Mesenchymal stem cell (in vitro differentiated cells and primary cell): Measurements from ENCODE around the gene TENT5A.

Source experiments
- DNase-seq: peaks from one replicate; pipeline ENCODE4 v3.0.0-alpha.2; 2013
- H2AFZ ChIP-seq: one replicate; pipeline ENCODE4 v1.6.1; 2013; ENCODE audit warnings: low read depth, mild to moderate bottlenecking, control low read depth, inconsistent platforms, low read length, moderate library complexity
- H2AK5ac ChIP-seq: 2 replicates; pipeline ENCODE4 v1.6.1; 2013; ENCODE audit warnings: low read length, moderate library complexity, mild to moderate bottlenecking, inconsistent platforms; ENCODE audit not compliant: severe bottlenecking
- H2BK120ac ChIP-seq: one replicate; pipeline ENCODE4 v1.6.1; 2013; ENCODE audit warnings: low read depth, mild to moderate bottlenecking, inconsistent platforms, low read length, moderate library complexity
- H2BK12ac ChIP-seq, 2 experiments: one replicate each; pipeline ENCODE4 v1.6.1; 2013; ENCODE audit warnings: inconsistent platforms in 2 of 2, low read length in 2 of 2, mild to moderate bottlenecking in 2 of 2, moderate library complexity in 2 of 2, control low read depth in 1 of 2
- H2BK15ac ChIP-seq: one replicate; pipeline ENCODE4 v1.6.1; 2013; ENCODE audit warnings: mild to moderate bottlenecking, low read depth, inconsistent platforms; ENCODE audit not compliant: poor library complexity, severe bottlenecking
- H2BK5ac ChIP-seq: 2 replicates; pipeline ENCODE4 v1.6.1; 2013; ENCODE audit warnings: low read depth, mild to moderate bottlenecking, low read length, control low read depth, inconsistent platforms; ENCODE audit not compliant: poor library complexity, severe bottlenecking
- H3K14ac ChIP-seq, 2 experiments: one replicate each; pipeline ENCODE4 v1.6.1; 2013; ENCODE audit warnings: inconsistent platforms in 2 of 2, low read length in 2 of 2, control low read depth in 1 of 2, mild to moderate bottlenecking in 1 of 2, moderate library complexity in 1 of 2
- H3K18ac ChIP-seq, 2 experiments: one replicate each; pipeline ENCODE4 v1.6.1; 2013; ENCODE audit warnings: inconsistent platforms in 2 of 2, low read length in 2 of 2, control low read depth in 1 of 2, low read depth in 1 of 2, mild to moderate bottlenecking in 1 of 2
- H3K23ac ChIP-seq, 2 experiments: one replicate each; pipeline ENCODE4 v1.6.1; 2013; ENCODE audit warnings: inconsistent platforms in 2 of 2, low read length in 2 of 2, mild to moderate bottlenecking in 2 of 2, moderate library complexity in 2 of 2, control low read depth in 1 of 2
- H3K27ac ChIP-seq: 2 replicates; pipeline ENCODE4 v1.5.1; 2013; ENCODE audit warnings: mild to moderate bottlenecking, moderate library complexity, low read length, control low read depth, inconsistent platforms; ENCODE audit not compliant: poor library complexity, severe bottlenecking
- H3K27me3 ChIP-seq, 2 experiments: 2 replicates each; pipeline versions ENCODE4 v1.6.1 to v1.7.0; 2013; ENCODE audit warnings: low read length in 2 of 2, mild to moderate bottlenecking in 2 of 2, moderate library complexity in 2 of 2, control low read depth in 1 of 2, inconsistent platforms in 1 of 2; ENCODE audit not compliant: control insufficient read depth in 1 of 2, insufficient read depth in 1 of 2
- H3K36me3 ChIP-seq, 2 experiments: 2 replicates each; pipeline versions ENCODE4 v1.6.1 to v1.7.0; 2013; ENCODE audit warnings: low read length in 2 of 2, control low read depth in 1 of 2, inconsistent platforms in 1 of 2, low read depth in 1 of 2, mild to moderate bottlenecking in 1 of 2; ENCODE audit not compliant: insufficient read depth in 2 of 2, control insufficient read depth in 1 of 2
- H3K4ac ChIP-seq, 2 experiments: one replicate each; pipeline ENCODE4 v1.6.1; 2013; ENCODE audit warnings: inconsistent platforms in 2 of 2, low read length in 2 of 2, mild to moderate bottlenecking in 2 of 2, moderate library complexity in 2 of 2, control low read depth in 1 of 2, low read depth in 1 of 2
- H3K4me1 ChIP-seq: 2 replicates; pipeline ENCODE4 v1.6.1; 2013; ENCODE audit warnings: low read depth, low read length, control low read depth; ENCODE audit not compliant: control insufficient read depth, insufficient read depth
- H3K4me2 ChIP-seq: 2 replicates; pipeline ENCODE4 v1.6.1; 2013; ENCODE audit warnings: low read length, mild to moderate bottlenecking, inconsistent platforms; ENCODE audit not compliant: poor library complexity, severe bottlenecking
- H3K4me3 ChIP-seq, 2 experiments: 2 replicates each; pipeline versions ENCODE4 v1.5.1 to v1.7.0; 2013; ENCODE audit warnings: low read length in 2 of 2, mild to moderate bottlenecking in 2 of 2, control low read depth in 1 of 2, low read depth in 1 of 2; ENCODE audit not compliant: insufficient read depth in 1 of 2
- H3K79me1 ChIP-seq: replicated peaks from 2 replicates; pipeline ENCODE4 v1.6.1; 2013; ENCODE audit warnings: mild to moderate bottlenecking, control low read depth, low read length, inconsistent platforms; ENCODE audit not compliant: poor library complexity, severe bottlenecking
- H3K9ac ChIP-seq: 2 replicates; pipeline ENCODE4 v1.7.0; 2013; ENCODE audit warnings: mild to moderate bottlenecking, low read length, moderate library complexity
- H3K9me3 ChIP-seq: 2 replicates; pipeline ENCODE4 v1.7.0; 2013; ENCODE audit warnings: mild to moderate bottlenecking, low read length; ENCODE audit not compliant: control insufficient read depth
- H4K8ac ChIP-seq: one replicate; pipeline ENCODE4 v1.6.1; 2013; ENCODE audit warnings: inconsistent platforms, mild to moderate bottlenecking, low read length, moderate library complexity
- H4K91ac ChIP-seq: one replicate; pipeline ENCODE4 v1.6.1; 2013; ENCODE audit warnings: mild to moderate bottlenecking, low read length, inconsistent platforms
- WGBS: methylation state at CpG from one replicate; pipeline ENCODE4 v1.1.7; 2013; ENCODE audit warnings: mixed read lengths; 5-methylcytosine and 5-hydroxymethylcytosine counted together

TENT5A gene

GRCh38 chr6:81797591-81797990 lies 45.1 kb upstream of the TENT5A start:
- Histone ChIP-seq H2BK5ac (no peak overlapping the region), H2AFZ (no peak overlapping the region)
- WGBS, result no CpG with 5 or more reads among the region's 1 CpG

DNA sequence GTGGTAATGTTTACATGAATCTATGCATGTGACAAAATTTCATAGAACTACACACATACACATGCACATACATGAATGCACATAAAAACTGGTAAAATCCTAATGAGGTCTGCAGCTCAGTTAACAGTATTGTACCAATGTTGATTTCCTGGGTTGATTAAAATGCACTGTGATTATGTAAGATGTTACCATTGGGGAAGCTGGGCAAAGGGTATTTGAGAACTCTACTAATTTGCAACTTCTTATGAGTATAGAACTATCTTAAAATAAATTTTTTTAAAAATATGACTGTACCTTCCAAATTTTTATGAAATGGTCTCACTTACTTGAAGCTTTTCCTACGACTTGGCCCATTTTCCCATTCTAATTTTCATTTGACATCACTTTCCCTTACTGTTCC lies 43.4 kb upstream of the TENT5A start:
- H3K9me3 ChIP-seq, result no peaks in the 10 kb centered on the region
- H3K4me2 ChIP-seq, result no peak overlapping the region
- no peak overlapping the region for H3K4me3 ChIP-seq
- H2BK5ac ChIP-seq, result no peak overlapping the region
- H2BK12ac ChIP-seq, result no peak overlapping the region
- no peak overlapping the region for H2AFZ ChIP-seq
- H3K18ac ChIP-seq, result no peak overlapping the region
- no peak overlapping the region for H4K91ac ChIP-seq
- H2BK15ac ChIP-seq, result no peak overlapping the region
- DNase-seq, result no peak
- H3K27ac ChIP-seq, result no peak overlapping the region
- H4K8ac ChIP-seq, result no peak overlapping the region
- H2AK5ac ChIP-seq, result no peak overlapping the region
- 81% methylated on average over 1 of the region's 1 CpG for WGBS
- no peaks in the 10 kb centered on the region for H3K36me3 ChIP-seq
- no peak overlapping the region for H3K9ac ChIP-seq
- H3K4me1 ChIP-seq, result no peaks in the 10 kb centered on the region
- H3K23ac ChIP-seq, result no peak overlapping the region
- no peak overlapping the region for H2BK120ac ChIP-seq
- no peak overlapping the region for H3K14ac ChIP-seq
- no peaks in the 10 kb centered on the region for H3K27me3 ChIP-seq
- no peaks in the 10 kb centered on the region for H3K79me1 ChIP-seq
- H3K4ac ChIP-seq, result no peak overlapping the region

More at GRCh38 chr6:81797591-81797990, 45.1 kb upstream of the TENT5A start:
- H3K36me3 ChIP-seq, result no peaks in the 10 kb centered on the region
- no peak for DNase-seq
- H3K4ac ChIP-seq, result no peak overlapping the region
- H3K18ac ChIP-seq, result no peak overlapping the region
- no peak overlapping the region for H3K27ac ChIP-seq
- no peaks in the 10 kb centered on the region for H3K4me1 ChIP-seq
- H2BK120ac ChIP-seq, result no peak overlapping the region
- no peak overlapping the region for H2AK5ac ChIP-seq
- H2BK12ac ChIP-seq, result no peak overlapping the region
- H3K23ac ChIP-seq, result no peak overlapping the region
- no peaks in the 10 kb centered on the region for H3K9me3 ChIP-seq
- no peak overlapping the region for H4K91ac ChIP-seq
- H3K4me2 ChIP-seq, result no peak overlapping the region
- no peak overlapping the region for H4K8ac ChIP-seq
- H3K27me3 ChIP-seq, result no peaks in the 10 kb centered on the region
- H3K9ac ChIP-seq, result no peak overlapping the region
- no peak overlapping the region for H2BK15ac ChIP-seq
- H3K4me3 ChIP-seq, result no peak overlapping the region
- no peak overlapping the region for H3K14ac ChIP-seq
- no peaks in the 10 kb centered on the region for H3K79me1 ChIP-seq

- H3K4me3 ChIP-seq, result no peak overlapping the region
- no peak overlapping the region for H3K4ac ChIP-seq
- H2AK5ac ChIP-seq, result no peak overlapping the region
- H3K27ac ChIP-seq, result no peak overlapping the region
- H3K14ac ChIP-seq, result no peak overlapping the region
- no peak overlapping the region for H4K8ac ChIP-seq
- no peaks in the 10 kb centered on the region for H3K9me3 ChIP-seq
- no peak overlapping the region for H3K23ac ChIP-seq
- no peak overlapping the region for H2BK15ac ChIP-seq
- no peak overlapping the region for H2BK120ac ChIP-seq
- no peak overlapping the region for H2BK5ac ChIP-seq
- no peak overlapping the region for H3K9ac ChIP-seq
- H3K4me1 ChIP-seq, result no peaks in the 10 kb centered on the region
- no peaks in the 10 kb centered on the region for H3K36me3 ChIP-seq
- H2AFZ ChIP-seq, result no peak overlapping the region
- H3K18ac ChIP-seq, result no peak overlapping the region
- DNase-seq, result peak; percentile 31
- 86% methylated on average over 2 of the region's 4 CpGs for WGBS
- no peak overlapping the region for H4K91ac ChIP-seq
- H3K4me2 ChIP-seq, result no peak overlapping the region
- no peak overlapping the region for H2BK12ac ChIP-seq
- no peaks in the 10 kb centered on the region for H3K79me1 ChIP-seq
- no peaks in the 10 kb centered on the region for H3K27me3 ChIP-seq
Measured at GRCh38 chr6:81793821-81794475, 41.5 kb upstream of the TENT5A start.

- no peak overlapping the region for H2BK12ac ChIP-seq
- H3K23ac ChIP-seq, result no peak overlapping the region
- no peak overlapping the region for H2BK15ac ChIP-seq
- no peak overlapping the region for H2BK5ac ChIP-seq
- no peak overlapping the region for H4K8ac ChIP-seq
- H2AFZ ChIP-seq, result no peak overlapping the region
- no peaks in the 10 kb centered on the region for H3K36me3 ChIP-seq
- no peak overlapping the region for H4K91ac ChIP-seq
- H3K9ac ChIP-seq, result no peak overlapping the region
- H3K27ac ChIP-seq, result no peak overlapping the region
- no peaks in the 10 kb centered on the region for H3K4me1 ChIP-seq
- WGBS, result 83% methylated on average over 1 of the region's 1 CpG
- no peaks in the 10 kb centered on the region for H3K79me1 ChIP-seq
- no peak overlapping the region for H2BK120ac ChIP-seq
- no peak for DNase-seq
- H3K27me3 ChIP-seq, result no peaks in the 10 kb centered on the region
- no peak overlapping the region for H2AK5ac ChIP-seq
- H3K4me2 ChIP-seq, result no peak overlapping the region
- H3K18ac ChIP-seq, result no peak overlapping the region
- H3K4ac ChIP-seq, result no peak overlapping the region
- H3K9me3 ChIP-seq, result no peaks in the 10 kb centered on the region
- H3K4me3 ChIP-seq, result no peak overlapping the region
- no peak overlapping the region for H3K14ac ChIP-seq
Measured at GRCh38 chr6:81792826-81793225, 40.3 kb upstream of the TENT5A start.
